ENCODE results near the gene CTNNA3.

DNA sequence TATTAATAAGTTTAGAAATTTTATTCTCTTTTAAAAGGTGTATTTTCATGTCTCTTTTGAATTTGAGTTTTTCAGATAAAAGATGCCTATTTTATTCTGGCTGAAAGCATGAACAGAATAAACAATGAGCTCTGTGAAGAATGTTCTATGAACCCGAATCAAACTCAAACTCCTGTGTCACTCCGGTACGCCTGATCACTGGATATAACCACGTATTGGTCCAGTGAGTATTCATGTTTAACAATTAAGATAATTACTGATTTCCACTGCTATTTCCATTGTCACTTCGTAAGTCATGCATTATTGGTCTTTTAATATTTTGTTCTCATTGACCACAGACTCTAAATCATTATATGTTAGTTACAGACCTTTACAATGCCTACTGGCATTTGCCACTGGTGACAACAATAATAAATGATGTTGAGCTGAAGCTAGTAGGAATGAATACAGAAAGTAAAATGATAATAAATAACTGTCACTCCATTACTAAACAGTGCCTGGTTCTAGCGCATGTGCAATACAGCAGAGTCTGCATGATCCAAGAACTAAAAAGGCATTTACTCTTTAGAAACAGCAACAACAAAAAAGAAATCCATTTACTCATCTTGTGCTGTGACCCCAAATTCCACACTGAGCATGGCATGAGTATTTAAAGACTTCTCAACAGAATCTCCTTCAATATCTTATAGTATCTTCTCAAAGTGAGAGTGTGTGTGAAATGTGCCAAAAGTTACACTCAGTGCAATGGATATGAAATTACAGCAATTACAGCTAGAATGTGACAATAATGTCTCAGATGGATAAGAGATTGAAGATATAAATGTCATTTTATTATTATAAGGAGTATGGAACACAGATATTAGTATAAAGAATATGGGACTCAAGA is 1597.2 kb downstream of the CTNNA3 start:
- TF ChIP-seq, protein P1, sequence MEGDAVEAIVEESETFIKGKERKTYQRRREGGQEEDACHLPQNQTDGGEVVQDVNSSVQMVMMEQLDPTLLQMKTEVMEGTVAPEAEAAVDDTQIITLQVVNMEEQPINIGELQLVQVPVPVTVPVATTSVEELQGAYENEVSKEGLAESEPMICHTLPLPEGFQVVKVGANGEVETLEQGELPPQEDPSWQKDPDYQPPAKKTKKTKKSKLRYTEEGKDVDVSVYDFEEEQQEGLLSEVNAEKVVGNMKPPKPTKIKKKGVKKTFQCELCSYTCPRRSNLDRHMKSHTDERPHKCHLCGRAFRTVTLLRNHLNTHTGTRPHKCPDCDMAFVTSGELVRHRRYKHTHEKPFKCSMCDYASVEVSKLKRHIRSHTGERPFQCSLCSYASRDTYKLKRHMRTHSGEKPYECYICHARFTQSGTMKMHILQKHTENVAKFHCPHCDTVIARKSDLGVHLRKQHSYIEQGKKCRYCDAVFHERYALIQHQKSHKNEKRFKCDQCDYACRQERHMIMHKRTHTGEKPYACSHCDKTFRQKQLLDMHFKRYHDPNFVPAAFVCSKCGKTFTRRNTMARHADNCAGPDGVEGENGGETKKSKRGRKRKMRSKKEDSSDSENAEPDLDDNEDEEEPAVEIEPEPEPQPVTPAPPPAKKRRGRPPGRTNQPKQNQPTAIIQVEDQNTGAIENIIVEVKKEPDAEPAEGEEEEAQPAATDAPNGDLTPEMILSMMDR (IDR thresholded peaks at IDR 0.05) = no peak
- no peak for TF ChIP-seq POLR2A (IDR thresholded peaks at IDR 0.05)

Data from right lobe of liver (tissue), 4 donors.